ENCODE data around the gene ADGRF1.

Gene ADGRF1

GRCh38 chr6:46954837-46955451 lies 87.2 kb downstream of the ADGRF1 start:
- Histone ChIP-seq H3K4me2 (ENCODE audit: low read length) (no peak overlapping the region), H3K27ac (peak overlapping the region; percentile 41), H3K4me1 (peaks cover 12% of the 10 kb centered on the region), H3K27me3 (ENCODE audit: control insufficient read depth, insufficient read depth, low read length) (no peaks in the 10 kb centered on the region), H3K79me2 (no peaks in the 10 kb centered on the region), H3K36me3 (ENCODE audit: control insufficient read depth, insufficient read depth, low read length) (no peaks in the 10 kb centered on the region), H2AFZ (peak overlapping the region; percentile 51), H3K9me3 (ENCODE audit: control insufficient read depth, low read length) (no peaks in the 10 kb centered on the region), H3K4me3 (ENCODE audit: low read depth, low read length) (no peak overlapping the region), H3K9ac (no peak overlapping the region)
- TF ChIP-seq, protein P1, sequence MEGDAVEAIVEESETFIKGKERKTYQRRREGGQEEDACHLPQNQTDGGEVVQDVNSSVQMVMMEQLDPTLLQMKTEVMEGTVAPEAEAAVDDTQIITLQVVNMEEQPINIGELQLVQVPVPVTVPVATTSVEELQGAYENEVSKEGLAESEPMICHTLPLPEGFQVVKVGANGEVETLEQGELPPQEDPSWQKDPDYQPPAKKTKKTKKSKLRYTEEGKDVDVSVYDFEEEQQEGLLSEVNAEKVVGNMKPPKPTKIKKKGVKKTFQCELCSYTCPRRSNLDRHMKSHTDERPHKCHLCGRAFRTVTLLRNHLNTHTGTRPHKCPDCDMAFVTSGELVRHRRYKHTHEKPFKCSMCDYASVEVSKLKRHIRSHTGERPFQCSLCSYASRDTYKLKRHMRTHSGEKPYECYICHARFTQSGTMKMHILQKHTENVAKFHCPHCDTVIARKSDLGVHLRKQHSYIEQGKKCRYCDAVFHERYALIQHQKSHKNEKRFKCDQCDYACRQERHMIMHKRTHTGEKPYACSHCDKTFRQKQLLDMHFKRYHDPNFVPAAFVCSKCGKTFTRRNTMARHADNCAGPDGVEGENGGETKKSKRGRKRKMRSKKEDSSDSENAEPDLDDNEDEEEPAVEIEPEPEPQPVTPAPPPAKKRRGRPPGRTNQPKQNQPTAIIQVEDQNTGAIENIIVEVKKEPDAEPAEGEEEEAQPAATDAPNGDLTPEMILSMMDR (IDR thresholded peaks at IDR 0.05), result no peak

DNA sequence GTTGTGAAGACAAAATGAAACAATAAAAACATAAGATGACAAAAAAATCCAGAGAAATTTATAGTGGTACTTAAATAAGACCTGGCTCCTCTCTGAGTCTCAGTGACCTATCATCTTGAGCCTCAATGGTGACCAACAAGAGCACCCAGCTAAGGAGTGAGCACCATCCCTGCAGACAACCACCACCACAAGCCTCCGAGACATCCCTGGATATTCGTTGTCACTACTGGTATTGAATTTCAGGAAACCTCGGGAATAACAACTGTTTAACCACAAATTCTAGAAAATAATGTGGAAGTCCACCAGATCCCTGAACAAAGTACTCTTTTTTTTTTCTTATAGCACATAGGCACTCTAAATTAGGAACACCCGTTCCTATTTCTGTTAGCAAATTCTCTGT lies 88.2 kb downstream of the ADGRF1 start:
- no peaks in the 10 kb centered on the region for H3K27me3 ChIP-seq (ENCODE audit: control insufficient read depth, insufficient read depth, low read length)
- no peak overlapping the region for H3K4me2 ChIP-seq (ENCODE audit: low read length)
- peaks cover 12% of the 10 kb centered on the region for H3K4me1 ChIP-seq
- no peaks in the 10 kb centered on the region for H3K9me3 ChIP-seq (ENCODE audit: control insufficient read depth, low read length)
- no peak overlapping the region for H3K9ac ChIP-seq
- H3K36me3 ChIP-seq (ENCODE audit: control insufficient read depth, insufficient read depth, low read length), result no peaks in the 10 kb centered on the region
- TF ChIP-seq, protein P1 (IDR thresholded peaks at IDR 0.05), result no peak
- H3K79me2 ChIP-seq, result no peaks in the 10 kb centered on the region
- H3K27ac ChIP-seq, result peak overlapping the region; percentile 13
- peak overlapping the region; percentile 18 for H2AFZ ChIP-seq
- no peak overlapping the region for H3K4me3 ChIP-seq (ENCODE audit: low read depth, low read length)

DNA sequence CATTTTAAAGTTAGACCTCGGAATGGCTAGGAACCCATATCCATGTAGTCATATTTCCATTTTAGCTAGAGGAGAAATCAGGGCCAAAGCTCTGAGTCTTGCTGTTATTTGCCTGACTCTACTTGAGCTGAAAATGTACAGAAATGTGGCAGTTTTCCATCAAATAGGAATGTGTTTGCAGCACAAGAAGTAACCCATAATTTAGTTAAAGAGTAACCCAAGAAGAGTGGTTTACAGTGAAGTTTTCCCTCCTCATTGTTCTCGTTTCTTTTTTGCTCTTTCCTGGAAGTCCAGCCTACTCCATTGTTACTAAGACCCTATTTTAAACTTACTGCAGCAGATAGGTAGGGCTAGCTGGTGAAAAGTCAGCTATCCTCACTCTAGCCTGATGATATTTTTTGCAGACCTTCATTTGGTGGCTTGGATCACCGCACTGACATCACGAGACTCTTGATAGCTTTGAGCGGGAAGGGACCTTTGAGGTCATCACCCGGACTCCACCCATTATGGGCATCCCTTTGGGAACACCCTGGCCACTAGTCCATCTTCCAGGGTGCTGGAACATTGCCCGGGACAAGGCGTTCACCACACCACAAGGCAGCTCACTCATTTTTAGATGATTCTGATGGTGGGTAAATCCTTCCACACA lies 92.4 kb downstream of the ADGRF1 start:
- Histone ChIP-seq H3K4me2 (ENCODE audit: low read length) (no peak overlapping the region), H2AFZ (no peak overlapping the region), H3K9ac (no peak overlapping the region), H3K9me3 (ENCODE audit: control insufficient read depth, low read length) (no peaks in the 10 kb centered on the region), H3K4me3 (ENCODE audit: low read depth, low read length) (no peak overlapping the region), H3K79me2 (no peaks in the 10 kb centered on the region), H3K27me3 (ENCODE audit: control insufficient read depth, insufficient read depth, low read length) (no peaks in the 10 kb centered on the region), H3K36me3 (ENCODE audit: control insufficient read depth, insufficient read depth, low read length) (no peaks in the 10 kb centered on the region), H3K27ac (peak overlapping the region; percentile 66), H3K4me1 (peaks cover 4% of the 10 kb centered on the region)
- TF ChIP-seq, protein P1 (IDR thresholded peaks at IDR 0.05), result no peak

- Histone ChIP-seq H3K4me1 (peaks cover 4% of the 10 kb centered on the region), H3K79me2 (no peaks in the 10 kb centered on the region), H3K9me3 (ENCODE audit: control insufficient read depth, low read length) (no peaks in the 10 kb centered on the region), H3K27ac (peak overlapping the region; percentile 66), H3K36me3 (ENCODE audit: control insufficient read depth, insufficient read depth, low read length) (no peaks in the 10 kb centered on the region), H2AFZ (no peak overlapping the region), H3K27me3 (ENCODE audit: control insufficient read depth, insufficient read depth, low read length) (no peaks in the 10 kb centered on the region), H3K9ac (no peak overlapping the region), H3K4me2 (ENCODE audit: low read length) (no peak overlapping the region), H3K4me3 (ENCODE audit: low read depth, low read length) (no peak overlapping the region)
- TF ChIP-seq, protein P1 (IDR thresholded peaks at IDR 0.05), result no peak
Observed at GRCh38 chr6:46948699-46949098, 93.4 kb downstream of the ADGRF1 start.

Measured in parathyroid adenoma (tissue), 2 donors.